Transverse colon (tissue), 4 donors: Measurements from ENCODE around the gene NTHL1.

Experiments used
- CTCF ChIP-seq, 5 experiments: fragments of 200-600 bp in 3 of 5; fragments of 450-650 bp in 2 of 5; sonication (generic) in 3 of 5; IDR thresholded peaks; 1 replicate in 2 of 5; 2 replicates in 3 of 5; pipeline ENCODE4 v1.5.1; 2016 to 2017; ENCODE audit warnings: antibody characterized with exemption in 5 of 5, inconsistent platforms in 3 of 5, mild to moderate bottlenecking in 2 of 5, moderate library complexity in 1 of 5
- EP300 ChIP-seq: sonication (generic); formaldehyde crosslinking; IDR thresholded peaks from one replicate; pipeline ENCODE4 v1.6.1; 2017; ENCODE audit warnings: antibody characterized with exemption, low read depth
- POLR2A ChIP-seq: fragments of 450-650 bp; IDR thresholded peaks from one replicate; pipeline ENCODE4 v1.6.1; 2016; ENCODE audit warnings: antibody characterized with exemption, mild to moderate bottlenecking, moderate library complexity
- POLR2AphosphoS5 ChIP-seq, 3 donors: sonication (generic); formaldehyde crosslinking; IDR thresholded peaks; one replicate each; pipeline ENCODE4 v1.6.1; 2016; ENCODE audit warnings: antibody characterized with exemption in 3 of 3

GRCh38 chr16:2086106-2086742 is 38.6 kb upstream of the NTHL1 start:
- TF ChIP-seq EP300 (no peak), CTCF (IDR thresholded peaks at IDR 0.05) (no peak), POLR2AphosphoS5 (IDR thresholded peaks at IDR 0.05) (no peak), POLR2A (no peak)
